OCI-LY1 (cell line): Measurements from ENCODE around the gene ZNF831.

Source experiments
- EZH2 ChIP-seq: fragments of 200-600 bp; sonication (generic), shearing (Covaris generic); IDR thresholded peaks from 2 replicates; pipeline ENCODE4 v1.8.0; 2017; ENCODE audit warnings: borderline replicate concordance, mixed run types, mild to moderate bottlenecking, antibody characterized with exemption, low read length, moderate library complexity, mixed read lengths
- TF ChIP-seq, protein P1 (sequence below): fragments of 200-600 bp; sonication (generic), shearing (Covaris generic); IDR thresholded peaks from 2 replicates; pipeline ENCODE4 v1.5.1; 2017; ENCODE audit warnings: mild to moderate bottlenecking, antibody characterized with exemption, low read length, moderate library complexity, mixed read lengths

DNA sequence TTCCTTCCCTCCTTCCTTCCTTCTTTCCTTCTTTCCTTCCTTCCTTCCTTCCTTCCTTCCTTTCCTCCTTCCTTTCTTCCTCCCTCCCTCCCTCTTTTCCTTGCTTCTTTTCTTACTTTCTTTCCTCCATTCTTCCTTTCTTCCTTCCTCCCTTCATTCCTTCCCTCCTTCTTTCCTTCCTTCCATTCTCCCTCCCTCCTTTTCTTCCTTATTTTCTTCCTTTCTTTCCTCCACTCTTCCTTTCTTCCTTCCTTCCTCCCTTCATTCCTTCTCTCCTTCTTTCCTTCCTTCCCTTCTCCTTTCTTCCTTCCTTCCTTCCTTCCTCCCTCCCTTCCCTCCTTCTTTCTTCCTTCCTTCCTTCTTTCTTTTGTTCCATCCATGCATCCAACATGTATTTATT is 101.7 kb downstream of the ZNF831 start:
- TF ChIP-seq, protein P1, sequence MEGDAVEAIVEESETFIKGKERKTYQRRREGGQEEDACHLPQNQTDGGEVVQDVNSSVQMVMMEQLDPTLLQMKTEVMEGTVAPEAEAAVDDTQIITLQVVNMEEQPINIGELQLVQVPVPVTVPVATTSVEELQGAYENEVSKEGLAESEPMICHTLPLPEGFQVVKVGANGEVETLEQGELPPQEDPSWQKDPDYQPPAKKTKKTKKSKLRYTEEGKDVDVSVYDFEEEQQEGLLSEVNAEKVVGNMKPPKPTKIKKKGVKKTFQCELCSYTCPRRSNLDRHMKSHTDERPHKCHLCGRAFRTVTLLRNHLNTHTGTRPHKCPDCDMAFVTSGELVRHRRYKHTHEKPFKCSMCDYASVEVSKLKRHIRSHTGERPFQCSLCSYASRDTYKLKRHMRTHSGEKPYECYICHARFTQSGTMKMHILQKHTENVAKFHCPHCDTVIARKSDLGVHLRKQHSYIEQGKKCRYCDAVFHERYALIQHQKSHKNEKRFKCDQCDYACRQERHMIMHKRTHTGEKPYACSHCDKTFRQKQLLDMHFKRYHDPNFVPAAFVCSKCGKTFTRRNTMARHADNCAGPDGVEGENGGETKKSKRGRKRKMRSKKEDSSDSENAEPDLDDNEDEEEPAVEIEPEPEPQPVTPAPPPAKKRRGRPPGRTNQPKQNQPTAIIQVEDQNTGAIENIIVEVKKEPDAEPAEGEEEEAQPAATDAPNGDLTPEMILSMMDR = no peak
- TF ChIP-seq EZH2 = no peak
